Kidney epithelial cell (primary cell): ENCODE measurements around the gene HES6. TPM values are rescaled to one million over a fixed set of nuclear protein-coding genes. Genes with fewer than 3 reads are reported as not detected.

ENCODE experiments used
- DNase-seq: peaks from one replicate; pipeline ENCODE4 v3.0.0-alpha.2; 2010; ENCODE audit warnings: low read depth
- H3K27me3 ChIP-seq: 2 replicates; pipeline ENCODE4 v1.6.0; 2011; ENCODE audit warnings: low read length; ENCODE audit not compliant: control insufficient read depth, insufficient read depth
- H3K36me3 ChIP-seq: 2 replicates; pipeline ENCODE4 v1.5.1; 2011; ENCODE audit warnings: low read length; ENCODE audit not compliant: control insufficient read depth, insufficient read depth
- H3K4me3 ChIP-seq: 2 replicates; pipeline ENCODE4 v1.5.1; 2011; ENCODE audit warnings: low read depth, mild to moderate bottlenecking, control low read depth, low read length
- CTCF ChIP-seq: IDR thresholded peaks from 2 replicates; pipeline ENCODE4 v1.5.1; 2011; ENCODE audit warnings: mild to moderate bottlenecking, moderate library complexity, low read length, control low read depth, inconsistent platforms; ENCODE audit not compliant: insufficient read depth, poor library complexity, severe bottlenecking
- total RNA-seq: library from RNA; depleted of rRNA; stranded (reverse); fragments of >200 nt; gene quantifications from 2 replicates; pipeline ENCODE4 v1.2.3, GENCODE V29; 2015

The HES6 gene
- total RNA-seq, 1 donor from 2014 or later: 50.1 TPM

GRCh38 chr2:238231251-238231793 lies 8.5 kb downstream of the HES6 start:
- TF ChIP-seq CTCF: no peak
- H3K4me3 ChIP-seq: peak overlapping the region; percentile 46
- DNase-seq: peak; percentile 48
- peaks cover 4% of the 10 kb centered on the region for H3K27me3 ChIP-seq
- no peaks in the 10 kb centered on the region for H3K36me3 ChIP-seq

- TF ChIP-seq CTCF: no peak
- H3K27me3 ChIP-seq: peaks cover 4% of the 10 kb centered on the region
- H3K36me3 ChIP-seq: no peaks in the 10 kb centered on the region
- no peak overlapping the region for H3K4me3 ChIP-seq
- DNase-seq: no peak
These were observed 9.1 kb downstream of the HES6 start for GRCh38 chr2:238230699-238231098.

- Histone ChIP-seq H3K27me3 (peaks cover 15% of the 10 kb centered on the region), H3K4me3 (no peak overlapping the region), H3K36me3 (no peaks in the 10 kb centered on the region)
- no peak for TF ChIP-seq CTCF
- no peak for DNase-seq
These were observed 11.1 kb downstream of the HES6 start for GRCh38 chr2:238228700-238229099.

- no peak for DNase-seq
- H3K27me3 ChIP-seq: peaks cover 15% of the 10 kb centered on the region
- TF ChIP-seq CTCF: no peak
- no peak overlapping the region for H3K4me3 ChIP-seq
- H3K36me3 ChIP-seq: no peaks in the 10 kb centered on the region
These were observed 12.2 kb downstream of the HES6 start for GRCh38 chr2:238227587-238228032.

GRCh38 chr2:238226698-238227586 lies 12.9 kb downstream of the HES6 start:
- Histone ChIP-seq H3K36me3 (no peaks in the 10 kb centered on the region), H3K4me3 (no peak overlapping the region), H3K27me3 (peaks cover 15% of the 10 kb centered on the region)
- DNase-seq: no peak
- no peak for TF ChIP-seq CTCF
